Dendritic cell treated with granulocyte-macrophage colony-stimulating factor and Interleukin-4, amounts not matched to agents 40 ng/mL and 50 ng/mL, for 4 days (primary cell): ENCODE data around the gene SV2C.
"Not testable (repeated sequence)": the region's sequence is repeated elsewhere in the genome, so short reads cannot be mapped to it uniquely, and the experiment has no call there.

Experiments used
- H3K27ac Mint-ChIP-seq: one replicate; pipeline ENCODE4 v1.8.0; 2022; ENCODE audit warnings: mild to moderate bottlenecking, mixed read lengths
- H3K27me3 Mint-ChIP-seq: one replicate; pipeline ENCODE4 v1.8.0; 2022; ENCODE audit warnings: mild to moderate bottlenecking, mixed read lengths
- H3K36me3 Mint-ChIP-seq: one replicate; pipeline ENCODE4 v1.8.0; 2022; ENCODE audit warnings: low read depth, mixed read lengths
- H3K4me1 Mint-ChIP-seq: one replicate; pipeline ENCODE4 v1.8.0; 2022; ENCODE audit warnings: low read depth, mixed read lengths
- H3K4me3 Mint-ChIP-seq: one replicate; pipeline ENCODE4 v1.8.0; 2022; ENCODE audit warnings: mild to moderate bottlenecking, moderate library complexity, mixed read lengths
- H3K9me3 Mint-ChIP-seq: one replicate; pipeline ENCODE4 v1.8.0; 2022; ENCODE audit warnings: mixed read lengths
- intact Hi-C: fragments of 100-400 bp; cut with micrococcal nuclease; formaldehyde crosslinking; loops from one replicate; pipeline ENCODE4 v1.15.0; 2022

The SV2C gene

GRCh38 chr5:76334574-76334973, 251.4 kb downstream of the SV2C start:
- intact Hi-C loops, result loop anchor here (5.0 kb wide), 1 partner anchor 73 kb away; no protein-coding TSS in a partner anchor
- H3K27me3 Mint-ChIP-seq, result no peaks in the 10 kb centered on the region
- H3K27ac Mint-ChIP-seq, result no peak overlapping the region
- H3K36me3 Mint-ChIP-seq, result no peaks in the 10 kb centered on the region
- peaks cover 41% of the 10 kb centered on the region for H3K4me1 Mint-ChIP-seq
- no peaks in the 10 kb centered on the region for H3K9me3 Mint-ChIP-seq
- H3K4me3 Mint-ChIP-seq, result no peak overlapping the region

GRCh38 chr5:76335451-76335850, 252.3 kb downstream of the SV2C start:
- intact Hi-C loops, H3K4me3 Mint-ChIP-seq, H3K27me3 Mint-ChIP-seq, H3K9me3 Mint-ChIP-seq, H3K36me3 Mint-ChIP-seq, H3K27ac Mint-ChIP-seq: not testable (repeated sequence)
- peaks cover 41% of the 10 kb centered on the region for H3K4me1 Mint-ChIP-seq

GRCh38 chr5:76336253-76336809, 253.1 kb downstream of the SV2C start:
- peaks cover 40% of the 10 kb centered on the region for H3K4me1 Mint-ChIP-seq
- H3K27ac Mint-ChIP-seq, result peak overlapping the region; percentile 39
- H3K4me3 Mint-ChIP-seq, H3K27me3 Mint-ChIP-seq, intact Hi-C loops, H3K36me3 Mint-ChIP-seq, H3K9me3 Mint-ChIP-seq: not testable (repeated sequence)

- H3K27ac Mint-ChIP-seq, result no peak overlapping the region
Measured at GRCh38 chr5:76337953-76338451, 254.8 kb downstream of the SV2C start.

GRCh38 chr5:76339919-76340318, 256.7 kb downstream of the SV2C start:
- Mint-ChIP-seq H3K9me3 (no peaks in the 10 kb centered on the region), H3K4me1 (peaks cover 30% of the 10 kb centered on the region), H3K27ac (no peak overlapping the region), H3K27me3 (no peaks in the 10 kb centered on the region), H3K4me3 (no peak overlapping the region), H3K36me3 (no peaks in the 10 kb centered on the region)
- intact Hi-C loops, result no loop called here

More at GRCh38 chr5:76337953-76338451, 254.8 kb downstream of the SV2C start:
- no peaks in the 10 kb centered on the region for H3K9me3 Mint-ChIP-seq
- H3K27me3 Mint-ChIP-seq, result no peaks in the 10 kb centered on the region
- H3K4me1 Mint-ChIP-seq, result peaks cover 42% of the 10 kb centered on the region
- H3K36me3 Mint-ChIP-seq, result no peaks in the 10 kb centered on the region
- intact Hi-C loops, result no loop called here
- no peak overlapping the region for H3K4me3 Mint-ChIP-seq

GRCh38 chr5:76341651-76342334, 258.6 kb downstream of the SV2C start:
- Mint-ChIP-seq H3K27ac (peak overlapping the region; percentile 45), H3K9me3 (no peaks in the 10 kb centered on the region), H3K36me3 (no peaks in the 10 kb centered on the region), H3K4me1 (peaks cover 26% of the 10 kb centered on the region), H3K4me3 (no peak overlapping the region), H3K27me3 (no peaks in the 10 kb centered on the region)
- intact Hi-C loops, result no loop called here

- H3K36me3 Mint-ChIP-seq, result no peaks in the 10 kb centered on the region
- H3K27ac Mint-ChIP-seq, result peak overlapping the region; percentile 45
- H3K27me3 Mint-ChIP-seq, result no peaks in the 10 kb centered on the region
- no peaks in the 10 kb centered on the region for H3K9me3 Mint-ChIP-seq
- H3K4me1 Mint-ChIP-seq, result peaks cover 25% of the 10 kb centered on the region
- intact Hi-C loops, result no loop called here
- H3K4me3 Mint-ChIP-seq, result no peak overlapping the region
Measured at GRCh38 chr5:76342474-76342873, 259.3 kb downstream of the SV2C start.

- H3K9me3 Mint-ChIP-seq, result no peaks in the 10 kb centered on the region
- H3K27me3 Mint-ChIP-seq, result no peaks in the 10 kb centered on the region
- H3K4me1 Mint-ChIP-seq, result peaks cover 16% of the 10 kb centered on the region
- intact Hi-C loops, result no loop called here
- H3K27ac Mint-ChIP-seq, result no peak overlapping the region
- no peak overlapping the region for H3K4me3 Mint-ChIP-seq
- no peaks in the 10 kb centered on the region for H3K36me3 Mint-ChIP-seq
Measured at GRCh38 chr5:76345582-76345981, 262.4 kb downstream of the SV2C start.

GRCh38 chr5:76351176-76351575, 268.0 kb downstream of the SV2C start:
- Mint-ChIP-seq H3K4me3 (no peak overlapping the region), H3K9me3 (no peaks in the 10 kb centered on the region), H3K36me3 (no peaks in the 10 kb centered on the region), H3K4me1 (no peaks in the 10 kb centered on the region), H3K27ac (no peak overlapping the region), H3K27me3 (no peaks in the 10 kb centered on the region)
- intact Hi-C loops, result loop anchor here (5.0 kb wide), 1 partner anchor 41 kb away; no protein-coding TSS in a partner anchor

GRCh38 chr5:76351577-76351976, 268.4 kb downstream of the SV2C start:
- no peaks in the 10 kb centered on the region for H3K9me3 Mint-ChIP-seq
- H3K27ac Mint-ChIP-seq, result no peak overlapping the region
- H3K36me3 Mint-ChIP-seq, result no peaks in the 10 kb centered on the region
- no peaks in the 10 kb centered on the region for H3K4me1 Mint-ChIP-seq
- H3K27me3 Mint-ChIP-seq, result no peaks in the 10 kb centered on the region
- no peak overlapping the region for H3K4me3 Mint-ChIP-seq
- intact Hi-C loops, result loop anchor here (5.0 kb wide), 1 partner anchor 41 kb away; no protein-coding TSS in a partner anchor

- intact Hi-C loops, result no loop called here
Measured at GRCh38 chr5:76356887-76357286, 273.7 kb downstream of the SV2C start.

GRCh38 chr5:76363352-76364225, 280.4 kb downstream of the SV2C start:
- peaks cover 36% of the 10 kb centered on the region for H3K4me1 Mint-ChIP-seq
- no peaks in the 10 kb centered on the region for H3K27me3 Mint-ChIP-seq
- intact Hi-C loops, result no loop called here
- no peaks in the 10 kb centered on the region for H3K36me3 Mint-ChIP-seq
- no peak overlapping the region for H3K4me3 Mint-ChIP-seq
- H3K9me3 Mint-ChIP-seq, result no peaks in the 10 kb centered on the region
- H3K27ac Mint-ChIP-seq, result peak overlapping the region; percentile 3

More at GRCh38 chr5:76356887-76357286, 273.7 kb downstream of the SV2C start:
- Mint-ChIP-seq H3K4me1 (peaks cover 32% of the 10 kb centered on the region), H3K27me3 (peaks cover 5% of the 10 kb centered on the region), H3K4me3 (no peak overlapping the region), H3K9me3 (no peaks in the 10 kb centered on the region), H3K36me3 (no peaks in the 10 kb centered on the region), H3K27ac (no peak overlapping the region)

- Mint-ChIP-seq H3K4me1 (peaks cover 36% of the 10 kb centered on the region), H3K27me3 (no peaks in the 10 kb centered on the region), H3K9me3 (no peaks in the 10 kb centered on the region), H3K27ac (no peak overlapping the region), H3K4me3 (no peak overlapping the region), H3K36me3 (no peaks in the 10 kb centered on the region)
- intact Hi-C loops, result no loop called here
Measured at GRCh38 chr5:76364226-76364589, 281.0 kb downstream of the SV2C start.

GRCh38 chr5:76365561-76365960, 282.4 kb downstream of the SV2C start:
- no peaks in the 10 kb centered on the region for H3K9me3 Mint-ChIP-seq
- no peak overlapping the region for H3K4me3 Mint-ChIP-seq
- intact Hi-C loops, result no loop called here

More at GRCh38 chr5:76365561-76365960, 282.4 kb downstream of the SV2C start:
- Mint-ChIP-seq H3K4me1 (peaks cover 24% of the 10 kb centered on the region), H3K27me3 (no peaks in the 10 kb centered on the region), H3K27ac (no peak overlapping the region), H3K36me3 (no peaks in the 10 kb centered on the region)
